Mononuclear cell (primary cell): ENCODE data around the gene TEX2. TPM values are rescaled to one million over a fixed set of nuclear protein-coding genes. Genes with fewer than 3 reads are reported as not detected.

Experiments used
- H3K27me3 ChIP-seq: 2 replicates; pipeline ENCODE4 v1.6.0; 2011; ENCODE audit warnings: low read length, control low read depth; ENCODE audit not compliant: insufficient read depth
- H3K4me1 ChIP-seq: 2 replicates; pipeline ENCODE4 v1.5.1; 2011; ENCODE audit warnings: mild to moderate bottlenecking, low read length, control low read depth; ENCODE audit not compliant: insufficient read depth
- H3K4me3 ChIP-seq: 2 replicates; pipeline ENCODE4 v1.5.1; 2011; ENCODE audit warnings: mild to moderate bottlenecking, low read length, moderate library complexity
- H3K9me3 ChIP-seq: 2 replicates; pipeline ENCODE4 v1.5.1; 2011; ENCODE audit warnings: low read depth, mild to moderate bottlenecking, control low read depth, low read length
- total RNA-seq: library from RNA; depleted of rRNA; stranded (reverse); fragments of >200 nt; gene quantifications from one replicate; pipeline ENCODE4 v1.2.3, GENCODE V29; 2012

The TEX2 gene
- total RNA-seq, 1 donor: 7.2 TPM

GRCh38 chr17:64161380-64162176, 101.5 kb downstream of the TEX2 start:
- no peaks in the 10 kb centered on the region for H3K9me3 ChIP-seq
- H3K27me3 ChIP-seq: no peaks in the 10 kb centered on the region
- no peaks in the 10 kb centered on the region for H3K4me1 ChIP-seq
- H3K4me3 ChIP-seq: no peak overlapping the region

- Histone ChIP-seq H3K27me3 (no peaks in the 10 kb centered on the region), H3K9me3 (no peaks in the 10 kb centered on the region), H3K4me1 (no peaks in the 10 kb centered on the region), H3K4me3 (no peak overlapping the region)
These were observed 102.7 kb downstream of the TEX2 start for GRCh38 chr17:64160378-64160777.

GRCh38 chr17:64158831-64159590, 104.0 kb downstream of the TEX2 start:
- no peaks in the 10 kb centered on the region for H3K27me3 ChIP-seq
- H3K4me3 ChIP-seq: no peak overlapping the region
- no peaks in the 10 kb centered on the region for H3K9me3 ChIP-seq
- no peaks in the 10 kb centered on the region for H3K4me1 ChIP-seq

- H3K4me3 ChIP-seq: no peak overlapping the region
These were observed 104.7 kb downstream of the TEX2 start for GRCh38 chr17:64158406-64158805.

GRCh38 chr17:64157669-64158180, 105.3 kb downstream of the TEX2 start:
- H3K4me1 ChIP-seq: no peaks in the 10 kb centered on the region
- no peaks in the 10 kb centered on the region for H3K9me3 ChIP-seq
- H3K27me3 ChIP-seq: no peaks in the 10 kb centered on the region
- H3K4me3 ChIP-seq: no peak overlapping the region

More at GRCh38 chr17:64158406-64158805, 104.7 kb downstream of the TEX2 start:
- no peaks in the 10 kb centered on the region for H3K9me3 ChIP-seq
- H3K4me1 ChIP-seq: no peaks in the 10 kb centered on the region
- no peaks in the 10 kb centered on the region for H3K27me3 ChIP-seq

GRCh38 chr17:64156670-64157069, 106.4 kb downstream of the TEX2 start:
- Histone ChIP-seq H3K27me3 (no peaks in the 10 kb centered on the region), H3K4me3 (no peak overlapping the region), H3K4me1 (no peaks in the 10 kb centered on the region), H3K9me3 (no peaks in the 10 kb centered on the region)

GRCh38 chr17:64155751-64156544, 107.1 kb downstream of the TEX2 start:
- no peak overlapping the region for H3K4me3 ChIP-seq

GRCh38 chr17:64155129-64155528, 107.9 kb downstream of the TEX2 start:
- Histone ChIP-seq H3K4me1 (no peaks in the 10 kb centered on the region), H3K27me3 (no peaks in the 10 kb centered on the region), H3K9me3 (no peaks in the 10 kb centered on the region), H3K4me3 (no peak overlapping the region)

More at GRCh38 chr17:64155751-64156544, 107.1 kb downstream of the TEX2 start:
- Histone ChIP-seq H3K4me1 (no peaks in the 10 kb centered on the region), H3K27me3 (no peaks in the 10 kb centered on the region), H3K9me3 (no peaks in the 10 kb centered on the region)

- H3K9me3 ChIP-seq: no peaks in the 10 kb centered on the region
- H3K27me3 ChIP-seq: no peaks in the 10 kb centered on the region
- no peaks in the 10 kb centered on the region for H3K4me1 ChIP-seq
- no peak overlapping the region for H3K4me3 ChIP-seq
These were observed 108.3 kb downstream of the TEX2 start for GRCh38 chr17:64154717-64155116.

- Histone ChIP-seq H3K4me3 (no peak overlapping the region), H3K4me1 (no peaks in the 10 kb centered on the region), H3K27me3 (no peaks in the 10 kb centered on the region), H3K9me3 (no peaks in the 10 kb centered on the region)
These were observed 108.8 kb downstream of the TEX2 start for GRCh38 chr17:64154313-64154695.

- Histone ChIP-seq H3K9me3 (no peaks in the 10 kb centered on the region), H3K4me1 (peaks cover 1% of the 10 kb centered on the region), H3K4me3 (no peak overlapping the region), H3K27me3 (no peaks in the 10 kb centered on the region)
These were observed 109.3 kb downstream of the TEX2 start for GRCh38 chr17:64153565-64154312.

GRCh38 chr17:64152428-64153125, 110.5 kb downstream of the TEX2 start:
- H3K9me3 ChIP-seq: no peaks in the 10 kb centered on the region
- H3K27me3 ChIP-seq: no peaks in the 10 kb centered on the region
- no peak overlapping the region for H3K4me3 ChIP-seq
- H3K4me1 ChIP-seq: peaks cover 9% of the 10 kb centered on the region

GRCh38 chr17:64151016-64151368, 112.1 kb downstream of the TEX2 start:
- Histone ChIP-seq H3K4me1 (peaks cover 22% of the 10 kb centered on the region), H3K27me3 (no peaks in the 10 kb centered on the region), H3K9me3 (no peaks in the 10 kb centered on the region), H3K4me3 (no peak overlapping the region)
